ENCODE results near the gene AQP1. TPM values are rescaled to one million over a fixed set of nuclear protein-coding genes. Genes with fewer than 3 reads are reported as not detected.

The AQP1 gene
- total RNA-seq, 4 donors from 2014 or later, result 81.9 to 149 (median 113) TPM

DNA sequence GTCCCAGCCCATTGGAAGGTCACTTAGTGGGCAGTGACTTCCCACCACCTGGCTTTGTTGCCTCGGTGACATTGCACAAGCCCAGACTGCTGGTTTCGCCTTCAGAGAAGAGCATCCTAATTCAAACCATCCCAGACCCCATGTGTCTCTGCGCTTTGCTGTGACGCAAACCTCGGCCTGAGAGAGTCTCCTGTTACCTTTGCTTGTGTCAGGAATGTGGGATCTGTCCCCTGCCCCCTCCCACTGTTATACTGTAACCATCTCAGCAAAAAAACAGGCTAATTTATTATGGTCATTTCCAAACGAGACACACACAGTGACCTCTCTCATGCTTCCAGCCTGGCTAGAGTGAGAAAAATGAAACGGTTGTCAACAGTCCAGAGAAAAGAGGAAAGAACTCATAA is 25.0 kb upstream of the AQP1 start:
- DNase-seq (peak in 1 of 2 donors; percentile 40), ATAC-seq (peak in 1 of 2 donors; percentile 43)
- intact Hi-C loops (cut with DNase I; ENCODE audit: low total_unique reads) (no loop called here), in situ Hi-C loops (cut with MboI; ENCODE audit: low sequenced_read_pairs in 4 of 4) (no loop called here)
- H3K36me3 ChIP-seq, result no peaks in the 10 kb centered on the region
- TF ChIP-seq CTCF (IDR thresholded peaks at IDR 0.05 in 4 of 5, conservative IDR thresholded peaks at IDR 0.05 in 1 of 5) (no peak), POLR2A (IDR thresholded peaks at IDR 0.05) (no peak)
- H3K9me3 ChIP-seq, result no peaks in the 10 kb centered on the region
- H3K4me1 ChIP-seq, result no peaks in the 10 kb centered on the region
- H3K27me3 ChIP-seq, result no peaks in the 10 kb centered on the region
- no peak overlapping the region for H3K27ac ChIP-seq
- H3K4me3 ChIP-seq, result no peak overlapping the region

GRCh38 chr7:30887464-30887872 is 24.2 kb upstream of the AQP1 start:
- no peaks in the 10 kb centered on the region for H3K4me1 ChIP-seq
- no peaks in the 10 kb centered on the region for H3K9me3 ChIP-seq
- H3K27ac ChIP-seq, result no peak overlapping the region
- H3K27me3 ChIP-seq, result no peaks in the 10 kb centered on the region
- DNase-seq, result no peak
- ATAC-seq, result no peak
- H3K4me3 ChIP-seq, result no peak overlapping the region
- in situ Hi-C loops (cut with MboI; ENCODE audit: low sequenced_read_pairs in 4 of 4), result no loop called here
- no peak for TF ChIP-seq POLR2A (IDR thresholded peaks at IDR 0.05)
- no peak for TF ChIP-seq CTCF (IDR thresholded peaks at IDR 0.05 in 4 of 5, conservative IDR thresholded peaks at IDR 0.05 in 1 of 5)
- intact Hi-C loops (cut with DNase I; ENCODE audit: low total_unique reads), result no loop called here
- H3K36me3 ChIP-seq, result no peaks in the 10 kb centered on the region

- Histone ChIP-seq H3K9me3 (no peaks in the 10 kb centered on the region), H3K27me3 (no peaks in the 10 kb centered on the region), H3K4me3 (no peak overlapping the region), H3K4me1 (peaks cover 5 to 8% of the 10 kb centered on the region in 2 donors), H3K36me3 (no peaks in the 10 kb centered on the region), H3K27ac (no peak overlapping the region)
- in situ Hi-C loops (cut with MboI; ENCODE audit: low sequenced_read_pairs in 4 of 4), result no loop called here
- DNase-seq (no peak), ATAC-seq (no peak)
- no peak for TF ChIP-seq CTCF (IDR thresholded peaks at IDR 0.05 in 4 of 5, conservative IDR thresholded peaks at IDR 0.05 in 1 of 5)
- no peak for TF ChIP-seq POLR2A (IDR thresholded peaks at IDR 0.05)
- intact Hi-C loops (cut with DNase I; ENCODE audit: low total_unique reads), result no loop called here
These were observed 22.9 kb upstream of the AQP1 start for GRCh38 chr7:30888747-30889146.

DNA sequence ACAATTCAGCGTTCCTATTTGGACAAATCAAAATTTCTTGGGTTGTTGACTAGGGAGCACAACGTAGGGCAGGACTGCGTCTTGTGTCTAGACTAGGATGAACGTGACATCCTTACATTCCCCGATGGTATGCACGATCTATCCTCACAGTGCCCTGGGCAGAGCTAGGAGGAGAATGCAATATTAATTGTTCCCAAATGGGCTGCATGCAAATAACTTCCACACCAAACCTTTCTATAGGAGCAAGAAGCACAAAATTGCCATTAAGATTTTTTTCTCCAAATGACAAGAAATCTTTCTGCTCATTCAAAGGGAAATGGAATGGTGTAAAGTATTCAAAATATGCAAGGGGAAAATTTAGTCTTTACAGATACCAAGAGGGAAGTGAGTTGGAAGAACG is 21.4 kb upstream of the AQP1 start:
- in situ Hi-C loops (cut with MboI; ENCODE audit: low sequenced_read_pairs in 4 of 4), result no loop called here

More for the DNA sequence above, 21.4 kb upstream of the AQP1 start:
- TF ChIP-seq CTCF (IDR thresholded peaks at IDR 0.05 in 4 of 5, conservative IDR thresholded peaks at IDR 0.05 in 1 of 5), result no peak
- intact Hi-C loops (cut with DNase I; ENCODE audit: low total_unique reads), result no loop called here
- Histone ChIP-seq H3K4me3 (no peak overlapping the region), H3K9me3 (no peaks in the 10 kb centered on the region), H3K27me3 (no peaks in the 10 kb centered on the region), H3K4me1 (peaks cover 9 to 18% of the 10 kb centered on the region in 2 donors), H3K36me3 (no peaks in the 10 kb centered on the region), H3K27ac (no peak overlapping the region)
- DNase-seq, result no peak
- no peak for ATAC-seq

Data from gastrocnemius medialis (tissue), 4 donors.